ENCODE measurements around the gene TOX2.
A peak's percentile ranks its signal among the peaks of the same experiment; 100 is the strongest.

Gene TOX2

DNA sequence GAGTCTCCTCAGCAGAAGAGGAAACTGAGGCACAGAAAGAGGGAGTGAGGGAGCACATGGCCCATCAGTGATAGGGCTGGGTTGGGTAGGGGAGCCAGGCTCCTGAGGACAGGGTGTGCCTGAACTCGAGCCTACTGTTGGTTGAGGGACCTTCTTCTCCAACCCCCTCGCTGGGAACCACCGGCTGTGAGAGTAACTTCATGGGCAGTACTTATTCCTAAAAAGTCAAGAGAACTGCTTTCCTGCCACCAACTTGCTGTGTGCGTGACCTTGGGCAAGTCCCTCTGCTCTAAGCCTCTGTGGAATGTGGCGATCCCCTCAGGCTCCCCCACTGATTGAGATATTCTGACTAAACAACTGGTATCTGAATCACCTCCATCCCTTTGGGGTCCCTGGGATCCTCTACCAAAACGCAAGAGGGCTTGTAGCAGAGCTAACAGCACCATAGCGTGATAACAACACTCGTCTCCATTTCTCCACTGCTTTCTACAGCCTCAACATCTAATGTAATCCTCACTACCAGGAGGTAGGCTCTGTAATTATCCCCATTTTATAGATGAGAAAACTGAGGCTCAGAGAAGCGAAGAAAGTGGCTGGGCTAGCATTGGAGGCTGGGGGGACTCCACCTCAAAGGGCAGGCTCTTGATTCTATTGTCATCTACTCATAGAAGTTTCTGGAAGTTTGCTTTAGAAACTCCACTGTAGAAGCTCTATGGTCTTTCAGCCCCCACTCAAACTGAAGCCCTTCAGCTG, 196.3 kb downstream of the TOX2 start:
- H3K27ac ChIP-seq (ENCODE audit: poor library complexity, severe bottlenecking), result no peak overlapping the region
- no peak overlapping the region for H3K4me3 ChIP-seq (ENCODE audit: severe bottlenecking)
- DNase-seq (ENCODE audit: low spot score) (peak; percentile 72), ATAC-seq (ENCODE audit: low read depth) (no peak)
- TF ChIP-seq, protein P1, sequence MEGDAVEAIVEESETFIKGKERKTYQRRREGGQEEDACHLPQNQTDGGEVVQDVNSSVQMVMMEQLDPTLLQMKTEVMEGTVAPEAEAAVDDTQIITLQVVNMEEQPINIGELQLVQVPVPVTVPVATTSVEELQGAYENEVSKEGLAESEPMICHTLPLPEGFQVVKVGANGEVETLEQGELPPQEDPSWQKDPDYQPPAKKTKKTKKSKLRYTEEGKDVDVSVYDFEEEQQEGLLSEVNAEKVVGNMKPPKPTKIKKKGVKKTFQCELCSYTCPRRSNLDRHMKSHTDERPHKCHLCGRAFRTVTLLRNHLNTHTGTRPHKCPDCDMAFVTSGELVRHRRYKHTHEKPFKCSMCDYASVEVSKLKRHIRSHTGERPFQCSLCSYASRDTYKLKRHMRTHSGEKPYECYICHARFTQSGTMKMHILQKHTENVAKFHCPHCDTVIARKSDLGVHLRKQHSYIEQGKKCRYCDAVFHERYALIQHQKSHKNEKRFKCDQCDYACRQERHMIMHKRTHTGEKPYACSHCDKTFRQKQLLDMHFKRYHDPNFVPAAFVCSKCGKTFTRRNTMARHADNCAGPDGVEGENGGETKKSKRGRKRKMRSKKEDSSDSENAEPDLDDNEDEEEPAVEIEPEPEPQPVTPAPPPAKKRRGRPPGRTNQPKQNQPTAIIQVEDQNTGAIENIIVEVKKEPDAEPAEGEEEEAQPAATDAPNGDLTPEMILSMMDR (IDR thresholded peaks at IDR 0.05; ENCODE audit: poor library complexity, severe bottlenecking), result no peak
- H3K4me1 ChIP-seq (ENCODE audit: insufficient read depth, poor library complexity, severe bottlenecking), result no peaks in the 10 kb centered on the region
- H3K27me3 ChIP-seq (ENCODE audit: insufficient read depth, poor library complexity, severe bottlenecking), result no peaks in the 10 kb centered on the region
- H3K9me3 ChIP-seq (ENCODE audit: severe bottlenecking), result peaks cover 6% of the 10 kb centered on the region
- H3K36me3 ChIP-seq (ENCODE audit: low read depth), result no peaks in the 10 kb centered on the region

DNA sequence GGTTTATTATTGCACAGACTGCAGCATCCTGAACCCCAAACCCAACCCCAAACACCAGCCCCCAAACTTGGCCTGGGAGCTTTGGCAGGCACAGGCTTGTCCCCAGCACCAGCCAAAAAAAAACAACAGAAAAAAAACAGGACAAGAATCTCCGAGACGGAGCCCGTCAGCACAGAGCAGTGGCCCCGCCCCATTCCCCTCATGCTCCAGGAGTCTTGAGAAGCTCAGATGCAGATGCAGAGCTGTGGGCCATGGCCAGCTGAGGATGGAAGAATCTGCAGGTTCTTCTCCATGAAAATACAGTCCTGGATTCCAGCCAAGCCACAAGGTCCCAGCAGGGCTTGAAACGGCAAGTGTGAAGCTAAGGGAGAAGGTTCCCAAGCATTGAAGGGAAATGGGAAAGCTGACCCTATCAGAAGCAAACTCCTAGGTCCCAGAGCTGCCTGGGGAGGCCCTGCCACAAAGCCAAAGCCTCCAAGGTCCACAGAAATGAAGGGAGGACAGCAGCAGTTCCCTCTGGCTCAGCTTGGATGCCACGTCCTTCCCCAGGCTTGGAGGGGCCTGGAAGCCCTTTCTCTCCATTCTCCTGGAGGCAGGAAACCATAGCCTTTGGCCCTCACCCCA, 197.2 kb downstream of the TOX2 start:
- DNase-seq (ENCODE audit: low spot score) (peak; percentile 89), ATAC-seq (ENCODE audit: low read depth) (peak; percentile 57)
- TF ChIP-seq, protein P1 (IDR thresholded peaks at IDR 0.05; ENCODE audit: poor library complexity, severe bottlenecking), result no peak
- H3K4me1 ChIP-seq (ENCODE audit: insufficient read depth, poor library complexity, severe bottlenecking), result no peaks in the 10 kb centered on the region
- no peak overlapping the region for H3K4me3 ChIP-seq (ENCODE audit: severe bottlenecking)
- H3K36me3 ChIP-seq (ENCODE audit: low read depth), result no peaks in the 10 kb centered on the region
- no peak overlapping the region for H3K27ac ChIP-seq (ENCODE audit: poor library complexity, severe bottlenecking)
- H3K9me3 ChIP-seq (ENCODE audit: severe bottlenecking), result peaks cover 6% of the 10 kb centered on the region
- H3K27me3 ChIP-seq (ENCODE audit: insufficient read depth, poor library complexity, severe bottlenecking), result no peaks in the 10 kb centered on the region

DNA sequence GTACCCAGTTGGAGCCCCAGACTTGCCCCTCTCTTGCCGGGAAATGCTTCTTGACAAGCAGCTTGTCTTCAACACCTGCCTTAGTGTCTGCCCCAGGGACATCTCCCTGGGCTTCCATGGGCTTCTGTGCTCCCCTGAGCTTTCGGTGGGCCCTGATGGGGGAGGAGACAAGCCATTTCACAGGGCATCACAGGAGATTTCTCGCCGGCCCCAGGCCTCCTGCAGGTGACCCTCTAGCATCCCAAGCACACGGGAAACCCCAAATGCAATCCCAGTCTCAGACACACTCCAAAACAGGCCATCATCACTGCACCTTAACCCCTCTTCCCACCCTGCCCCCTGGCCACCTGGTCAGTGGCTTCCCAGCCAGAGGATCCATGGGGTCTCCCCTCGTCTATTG, 197.8 kb downstream of the TOX2 start:
- TF ChIP-seq, protein P1 (IDR thresholded peaks at IDR 0.05; ENCODE audit: poor library complexity, severe bottlenecking), result no peak
- ATAC-seq (ENCODE audit: low read depth) (no peak), DNase-seq (ENCODE audit: low spot score) (peak; percentile 69)
- H3K9me3 ChIP-seq (ENCODE audit: severe bottlenecking), result peaks cover 6% of the 10 kb centered on the region
- no peaks in the 10 kb centered on the region for H3K36me3 ChIP-seq (ENCODE audit: low read depth)
- no peaks in the 10 kb centered on the region for H3K4me1 ChIP-seq (ENCODE audit: insufficient read depth, poor library complexity, severe bottlenecking)
- H3K4me3 ChIP-seq (ENCODE audit: severe bottlenecking), result no peak overlapping the region
- H3K27me3 ChIP-seq (ENCODE audit: insufficient read depth, poor library complexity, severe bottlenecking), result no peaks in the 10 kb centered on the region
- no peak overlapping the region for H3K27ac ChIP-seq (ENCODE audit: poor library complexity, severe bottlenecking)

DNA sequence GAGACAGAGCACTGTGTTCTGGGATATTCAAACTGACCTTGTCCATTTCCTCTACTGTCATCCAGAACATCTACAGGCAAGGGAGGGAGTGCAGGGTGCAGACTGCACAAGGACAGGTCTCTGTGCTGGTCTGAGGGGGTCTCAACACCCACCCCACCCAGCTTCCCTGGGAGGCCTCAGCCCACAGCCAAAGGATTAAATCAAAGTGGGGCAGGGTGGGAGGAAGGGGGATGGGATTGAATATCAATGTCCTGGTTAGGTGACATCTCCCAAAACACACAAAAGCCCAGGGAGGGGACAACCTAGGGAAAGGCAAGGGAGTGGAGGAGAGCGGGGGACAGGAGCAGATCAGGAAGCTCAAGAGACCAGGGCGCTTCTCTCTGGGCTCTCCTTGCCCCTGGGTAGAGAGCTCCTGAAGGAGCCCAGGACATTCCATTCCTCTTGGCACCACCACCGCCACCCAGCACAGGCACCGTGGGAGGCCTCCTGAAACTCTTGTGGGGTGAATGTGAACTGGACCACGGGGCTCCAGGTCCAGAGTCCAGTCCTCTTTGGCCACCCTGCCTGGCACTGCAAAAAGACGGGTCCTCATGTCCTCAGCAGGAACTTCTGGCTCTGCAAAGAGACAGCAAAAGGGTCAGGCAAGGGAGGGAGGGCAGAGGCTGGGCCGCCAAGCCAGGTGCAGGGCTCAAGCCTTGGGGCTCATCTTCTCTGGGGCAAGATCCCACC, 198.4 kb downstream of the TOX2 start:
- H3K4me1 ChIP-seq (ENCODE audit: insufficient read depth, poor library complexity, severe bottlenecking), result no peaks in the 10 kb centered on the region
- no peaks in the 10 kb centered on the region for H3K27me3 ChIP-seq (ENCODE audit: insufficient read depth, poor library complexity, severe bottlenecking)
- no peaks in the 10 kb centered on the region for H3K36me3 ChIP-seq (ENCODE audit: low read depth)
- TF ChIP-seq, protein P1 (IDR thresholded peaks at IDR 0.05; ENCODE audit: poor library complexity, severe bottlenecking), result no peak
- ATAC-seq (ENCODE audit: low read depth) (no peak), DNase-seq (ENCODE audit: low spot score) (peak; percentile 71)
- H3K27ac ChIP-seq (ENCODE audit: poor library complexity, severe bottlenecking), result no peak overlapping the region
- no peak overlapping the region for H3K4me3 ChIP-seq (ENCODE audit: severe bottlenecking)
- H3K9me3 ChIP-seq (ENCODE audit: severe bottlenecking), result peaks cover 3% of the 10 kb centered on the region
